Mesendoderm (in vitro differentiated cells): ENCODE results near the gene PIEZO2.
"Not testable (repeated sequence)": the region's sequence is repeated elsewhere in the genome, so short reads cannot be mapped to it uniquely, and the experiment has no call there.

Experiments
- DNase-seq: peaks from one replicate; pipeline ENCODE4 v3.0.0; 2013
- H2AK5ac ChIP-seq: 2 replicates; pipeline ENCODE4 v1.6.1; 2013; ENCODE audit warnings: low read length, inconsistent platforms
- H2BK120ac ChIP-seq: 2 replicates; pipeline ENCODE4 v1.6.1; 2013; ENCODE audit warnings: low read depth, mild to moderate bottlenecking, low read length, moderate library complexity, mixed read lengths
- H2BK15ac ChIP-seq: replicated peaks from 2 replicates; pipeline ENCODE4 v1.6.1; 2013; ENCODE audit warnings: low read depth, mild to moderate bottlenecking, moderate library complexity
- H2BK5ac ChIP-seq: 2 replicates; pipeline ENCODE4 v1.6.1; 2013; ENCODE audit warnings: low read length, inconsistent platforms
- H3K18ac ChIP-seq: 2 replicates; pipeline ENCODE4 v1.6.1; 2013; ENCODE audit warnings: mild to moderate bottlenecking, low read length, mixed read lengths
- H3K23ac ChIP-seq: one replicate; pipeline ENCODE4 v1.6.1; 2013; ENCODE audit warnings: low read length
- H3K27ac ChIP-seq: 2 replicates; pipeline ENCODE4 v1.5.1; 2013; ENCODE audit warnings: low read depth, mild to moderate bottlenecking, inconsistent platforms, low read length, moderate library complexity
- H3K27me3 ChIP-seq: 2 replicates; pipeline ENCODE4 v1.6.1; 2013; ENCODE audit warnings: low read length, control low read depth, mild to moderate bottlenecking, inconsistent platforms; ENCODE audit not compliant: insufficient read depth, poor library complexity
- H3K36me3 ChIP-seq: 2 replicates; pipeline ENCODE4 v1.6.1; 2013; ENCODE audit warnings: low read length, inconsistent platforms; ENCODE audit not compliant: control insufficient read depth, insufficient read depth
- H3K4ac ChIP-seq: one replicate; pipeline ENCODE4 v1.6.1; 2013; ENCODE audit warnings: low read depth, mild to moderate bottlenecking, low read length, moderate library complexity
- H3K4me1 ChIP-seq: 2 replicates; pipeline ENCODE4 v1.6.1; 2013; ENCODE audit warnings: low read depth, low read length, inconsistent platforms; ENCODE audit not compliant: control insufficient read depth
- H3K4me2 ChIP-seq: 2 replicates; pipeline ENCODE4 v1.6.1; 2013; ENCODE audit warnings: low read length
- H3K4me3 ChIP-seq: 2 replicates; pipeline ENCODE4 v1.5.1; 2013; ENCODE audit warnings: mild to moderate bottlenecking, low read length
- H3K56ac ChIP-seq: one replicate; pipeline ENCODE4 v1.6.1; 2013; ENCODE audit warnings: low read length
- H3K79me1 ChIP-seq: 2 replicates; pipeline ENCODE4 v1.6.1; 2013; ENCODE audit warnings: low read length, inconsistent platforms
- H3K79me2 ChIP-seq: 2 replicates; pipeline ENCODE4 v1.6.1; 2013; ENCODE audit warnings: mild to moderate bottlenecking, low read length; ENCODE audit not compliant: control insufficient read depth, insufficient read depth
- H3K9ac ChIP-seq: 2 replicates; pipeline ENCODE4 v1.6.1; 2013; ENCODE audit warnings: low read length, inconsistent platforms
- H4K5ac ChIP-seq: one replicate; pipeline ENCODE4 v1.6.1; 2013; ENCODE audit warnings: low read length
- H4K8ac ChIP-seq: one replicate; pipeline ENCODE4 v1.6.1; 2013; ENCODE audit warnings: low read depth, mild to moderate bottlenecking, control low read depth, low read length, moderate library complexity
- WGBS: extraction: QIAGEN DNeasy Blood & Tissue Kit; methylation state at CpG from one replicate; pipeline ENCODE4 v1.1.7; 2013; ENCODE audit warnings: low lambda C conversion rate, missing lambda C conversion rate; ENCODE audit not compliant: insufficient coverage; ENCODE audit errors: extremely low coverage; 5-methylcytosine and 5-hydroxymethylcytosine counted together

Gene PIEZO2

DNA sequence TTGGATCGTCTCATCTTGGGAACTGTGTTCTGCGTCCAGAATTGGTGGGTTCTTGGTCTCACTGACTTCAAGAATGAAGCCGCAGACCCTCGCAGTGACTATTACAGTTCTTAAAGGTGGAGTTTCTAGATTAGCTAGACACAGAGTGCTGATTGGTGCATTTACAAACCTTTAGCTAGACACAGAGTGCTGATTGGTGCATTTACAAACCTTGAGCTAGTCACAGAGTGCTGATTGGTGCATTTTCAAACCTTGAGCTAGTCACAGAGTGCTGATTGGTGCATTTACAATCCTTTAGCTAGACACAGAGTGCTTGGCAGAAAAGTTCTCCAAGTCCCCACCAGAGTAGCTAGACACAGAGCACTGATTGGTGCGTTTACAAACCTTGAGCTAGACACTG lies 233.6 kb downstream of the PIEZO2 start:
- not testable (repeated sequence) for H3K27me3 ChIP-seq, H2BK5ac ChIP-seq, H3K4me1 ChIP-seq, H3K18ac ChIP-seq, H3K4me3 ChIP-seq, H3K4me2 ChIP-seq, H4K5ac ChIP-seq, H2AK5ac ChIP-seq, H3K79me1 ChIP-seq, H3K56ac ChIP-seq, H2BK15ac ChIP-seq, H4K8ac ChIP-seq, H2BK120ac ChIP-seq, DNase-seq, H3K27ac ChIP-seq, H3K36me3 ChIP-seq, H3K4ac ChIP-seq, H3K79me2 ChIP-seq, H3K9ac ChIP-seq, H3K23ac ChIP-seq
- WGBS = no CpG with 5 or more reads among the region's 5 CpGs

DNA sequence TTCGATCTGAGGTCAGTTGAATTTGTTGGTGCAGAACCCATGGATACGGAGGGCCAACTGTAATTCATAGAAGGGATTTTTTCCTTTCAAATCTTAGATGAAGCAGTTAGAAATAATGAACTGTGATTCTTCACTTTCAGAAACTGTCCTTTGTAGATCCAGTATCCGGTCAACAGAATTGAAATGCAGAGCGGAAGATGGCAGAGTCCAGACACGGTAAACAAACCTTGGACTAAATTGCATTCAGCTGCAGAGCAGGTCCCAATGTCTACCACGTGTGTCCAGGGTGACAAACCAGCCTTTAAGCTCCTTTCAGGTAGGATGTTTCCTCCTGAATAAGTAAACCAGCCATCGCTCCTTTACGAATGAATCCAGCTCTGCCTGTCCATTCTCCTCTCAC lies 234.8 kb downstream of the PIEZO2 start:
- H3K9ac ChIP-seq, H3K4me3 ChIP-seq, H2BK15ac ChIP-seq, H3K79me2 ChIP-seq, H3K27ac ChIP-seq, H3K4me1 ChIP-seq, H3K23ac ChIP-seq, H3K4ac ChIP-seq, DNase-seq, H3K79me1 ChIP-seq, H3K36me3 ChIP-seq, H3K18ac ChIP-seq, H2BK5ac ChIP-seq, H3K27me3 ChIP-seq, H3K56ac ChIP-seq, H3K4me2 ChIP-seq, H2AK5ac ChIP-seq, H4K8ac ChIP-seq, H4K5ac ChIP-seq, H2BK120ac ChIP-seq: not testable (repeated sequence)
- no CpG with 5 or more reads among the region's 8 CpGs for WGBS

DNA sequence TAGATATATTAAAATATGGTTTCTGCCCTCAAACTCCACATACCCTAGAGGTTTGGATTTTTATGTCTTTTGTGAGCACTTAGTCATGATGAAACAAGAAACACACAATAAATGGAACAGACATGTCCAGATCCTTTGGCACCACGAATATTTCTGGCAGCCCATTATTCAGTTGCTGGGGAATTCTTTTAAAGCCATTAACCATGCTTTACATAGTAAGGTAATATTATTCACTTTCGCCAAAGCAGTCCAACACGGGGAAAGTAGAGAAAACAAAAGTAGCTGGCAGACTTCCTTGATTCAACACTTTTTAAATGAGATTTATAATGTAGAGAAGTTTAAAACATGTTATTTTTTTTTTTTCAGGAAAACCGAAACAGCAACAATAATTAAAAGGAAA lies 235.4 kb downstream of the PIEZO2 start:
- no peak overlapping the region for H3K4me2 ChIP-seq

DNA sequence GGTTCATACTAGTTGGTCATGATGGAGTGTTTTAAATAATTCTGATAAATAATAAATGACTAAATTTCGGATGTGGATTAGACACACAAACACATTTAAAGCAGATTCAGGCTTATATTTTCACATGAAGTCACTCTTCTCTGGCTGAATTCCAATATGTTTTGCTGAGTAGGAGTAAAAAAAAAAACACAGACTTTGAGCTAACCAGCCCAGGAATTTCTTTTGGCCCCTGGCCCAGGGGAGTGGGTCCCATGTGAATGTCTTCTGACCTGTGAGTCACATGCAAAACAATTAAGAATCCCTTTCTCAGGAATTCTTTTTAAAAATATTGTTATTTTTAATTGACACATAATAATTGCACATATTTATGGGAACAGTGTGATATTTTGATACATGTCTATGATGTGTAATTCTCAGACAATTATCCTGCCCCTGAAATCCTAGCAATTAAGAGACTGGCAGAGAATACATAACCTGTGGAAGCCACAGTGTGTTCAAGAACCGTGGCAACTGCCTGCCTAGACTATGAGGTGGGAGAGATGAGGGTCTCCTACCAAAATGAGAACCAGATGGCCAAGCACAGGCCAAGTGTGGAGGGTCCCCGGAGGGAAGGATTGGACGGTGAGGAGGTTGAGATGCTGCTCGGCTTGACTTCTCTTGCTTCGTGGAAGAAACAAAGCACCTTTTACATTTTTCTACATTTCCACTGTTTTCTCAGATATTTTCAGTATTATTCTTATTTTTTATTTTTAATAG lies 236.4 kb downstream of the PIEZO2 start:
- H3K27me3 ChIP-seq = no peaks in the 10 kb centered on the region
- H2BK15ac ChIP-seq = no peak overlapping the region
- H3K4me2 ChIP-seq = no peak overlapping the region
- DNase-seq = no peak
- H3K4ac ChIP-seq = no peak overlapping the region
- H2BK5ac ChIP-seq = no peak overlapping the region
- no peak overlapping the region for H3K23ac ChIP-seq
- no peaks in the 10 kb centered on the region for H3K79me1 ChIP-seq
- no peak overlapping the region for H3K27ac ChIP-seq
- H4K8ac ChIP-seq = no peak overlapping the region
- H3K4me1 ChIP-seq = no peaks in the 10 kb centered on the region
- H3K79me2 ChIP-seq = no peaks in the 10 kb centered on the region
- H3K18ac ChIP-seq = no peak overlapping the region
- no peak overlapping the region for H3K9ac ChIP-seq
- WGBS = no CpG with 5 or more reads among the region's 6 CpGs
- H3K36me3 ChIP-seq = no peaks in the 10 kb centered on the region
- no peak overlapping the region for H3K4me3 ChIP-seq
- no peak overlapping the region for H2BK120ac ChIP-seq
- H3K56ac ChIP-seq = no peak overlapping the region
- no peak overlapping the region for H2AK5ac ChIP-seq
- H4K5ac ChIP-seq = no peak overlapping the region

More for the DNA sequence above, 235.4 kb downstream of the PIEZO2 start:
- Histone ChIP-seq H3K36me3 (no peaks in the 10 kb centered on the region), H3K27ac (no peak overlapping the region), H3K4ac (no peak overlapping the region), H3K4me3 (no peak overlapping the region), H2BK120ac (no peak overlapping the region), H2AK5ac (no peak overlapping the region), H3K4me1 (no peaks in the 10 kb centered on the region), H3K9ac (no peak overlapping the region), H2BK15ac (no peak overlapping the region), H3K27me3 (no peaks in the 10 kb centered on the region), H3K56ac (no peak overlapping the region), H4K8ac (no peak overlapping the region), H3K23ac (no peak overlapping the region), H3K18ac (no peak overlapping the region), H3K79me2 (no peaks in the 10 kb centered on the region), H4K5ac (no peak overlapping the region), H3K79me1 (no peaks in the 10 kb centered on the region), H2BK5ac (no peak overlapping the region)
- no peak for DNase-seq
- WGBS = no CpG with 5 or more reads among the region's 4 CpGs

DNA sequence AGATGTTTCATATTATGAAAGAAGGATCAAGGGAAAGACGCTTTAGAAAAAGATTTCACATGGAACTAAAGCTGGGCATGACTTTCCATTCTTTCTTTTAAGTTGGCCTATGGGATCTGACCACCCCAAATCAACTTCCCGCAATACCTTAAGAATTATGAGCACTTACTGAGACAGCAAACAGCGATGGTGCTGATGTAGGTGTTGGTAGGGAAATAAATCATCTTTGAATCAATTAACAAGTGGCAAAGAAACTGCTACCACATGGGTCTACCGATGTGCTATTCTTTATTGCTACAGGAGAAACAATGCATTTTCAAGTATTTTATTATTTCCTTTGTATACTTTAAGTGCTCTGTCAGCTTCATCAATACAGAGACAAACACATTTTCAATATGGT lies 239.6 kb downstream of the PIEZO2 start:
- Histone ChIP-seq H2BK120ac (no peak overlapping the region), H3K18ac (no peak overlapping the region), H3K79me1 (no peaks in the 10 kb centered on the region), H3K27me3 (no peaks in the 10 kb centered on the region), H3K27ac (no peak overlapping the region), H3K4me2 (no peak overlapping the region), H2AK5ac (no peak overlapping the region), H3K4me3 (no peak overlapping the region), H3K23ac (no peak overlapping the region), H2BK15ac (no peak overlapping the region), H3K4ac (no peak overlapping the region), H3K9ac (no peak overlapping the region), H3K79me2 (no peaks in the 10 kb centered on the region), H3K36me3 (no peaks in the 10 kb centered on the region), H4K5ac (no peak overlapping the region), H4K8ac (no peak overlapping the region), H3K4me1 (no peaks in the 10 kb centered on the region), H3K56ac (no peak overlapping the region), H2BK5ac (no peak overlapping the region)
- DNase-seq = no peak
- no CpG with 5 or more reads among the region's 4 CpGs for WGBS

DNA sequence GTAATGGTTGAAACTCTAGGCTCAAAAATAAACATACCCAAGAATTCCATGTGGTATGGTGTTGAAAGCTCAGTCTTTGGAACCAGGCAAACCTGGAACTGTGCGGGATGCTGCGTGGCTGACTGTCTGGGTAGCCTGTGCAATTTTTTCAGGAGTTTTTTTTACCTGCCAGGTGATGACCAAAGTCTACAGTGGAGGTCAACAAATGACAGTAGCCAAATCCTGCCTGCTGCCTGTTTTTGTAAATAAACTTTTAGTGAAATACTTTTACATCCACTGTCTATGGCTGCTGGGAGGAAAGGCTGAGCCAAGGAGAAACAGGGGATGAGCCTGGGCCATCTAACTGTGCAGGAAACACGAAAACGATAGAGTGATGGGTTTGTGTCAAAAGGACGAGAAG lies 240.6 kb downstream of the PIEZO2 start:
- Histone ChIP-seq H4K8ac (no peak overlapping the region), H3K4ac (no peak overlapping the region), H3K36me3 (no peaks in the 10 kb centered on the region), H3K23ac (no peak overlapping the region), H3K27me3 (no peaks in the 10 kb centered on the region), H2BK15ac (no peak overlapping the region), H2AK5ac (no peak overlapping the region), H2BK5ac (no peak overlapping the region), H3K79me1 (no peaks in the 10 kb centered on the region), H4K5ac (no peak overlapping the region), H3K4me2 (no peak overlapping the region), H3K4me1 (no peaks in the 10 kb centered on the region), H3K9ac (no peak overlapping the region), H2BK120ac (no peak overlapping the region), H3K4me3 (no peak overlapping the region), H3K79me2 (no peaks in the 10 kb centered on the region), H3K18ac (no peak overlapping the region), H3K27ac (no peak overlapping the region), H3K56ac (no peak overlapping the region)
- no CpG with 5 or more reads among the region's 5 CpGs for WGBS
- no peak for DNase-seq
